SIG-M5 treated with dmso at 0.1 percent for 504 hours (cell line): ENCODE data around the gene HPS4.
"Not testable (repeated sequence)": the region's sequence is repeated elsewhere in the genome, so short reads cannot be mapped to it uniquely, and the experiment has no call there.

Experiments
- DNase-seq: peaks from one replicate; lab custom pipeline; 2025; ENCODE audit not compliant: unreplicated experiment; lab: John Stamatoyannopoulos, UW

Gene HPS4

GRCh38 chr22:26416670-26417276, 66.8 kb downstream of the HPS4 start:
- no peak for DNase-seq

- no peak for DNase-seq
Observed at GRCh38 chr22:26416256-26416655, 67.3 kb downstream of the HPS4 start.

- no peak for DNase-seq
Observed at GRCh38 chr22:26414347-26414746, 69.2 kb downstream of the HPS4 start.

- no peak for DNase-seq
Observed at GRCh38 chr22:26410386-26410785, 73.2 kb downstream of the HPS4 start.

- peak; percentile 4 for DNase-seq
Observed at GRCh38 chr22:26409719-26410335, 73.8 kb downstream of the HPS4 start.

GRCh38 chr22:26408562-26409220, 74.9 kb downstream of the HPS4 start:
- not testable (repeated sequence) for DNase-seq

GRCh38 chr22:26406118-26406517, 77.5 kb downstream of the HPS4 start:
- DNase-seq = no peak

GRCh38 chr22:26404851-26405421, 78.6 kb downstream of the HPS4 start:
- peak; percentile 78 for DNase-seq

GRCh38 chr22:26401726-26402125, 81.9 kb downstream of the HPS4 start:
- DNase-seq = no peak
